Activated CD8-positive, alpha-beta memory T cell treated with anti-CD3 and anti-CD28 coated beads, Interleukin-2, amount 50 U/mL, for 4 hours (primary cell): ENCODE data around the gene SFMBT1.

Source experiments
- DNase-seq: peaks from one replicate; pipeline ENCODE4 v3.0.0-alpha.2; 2020

The SFMBT1 gene

DNA sequence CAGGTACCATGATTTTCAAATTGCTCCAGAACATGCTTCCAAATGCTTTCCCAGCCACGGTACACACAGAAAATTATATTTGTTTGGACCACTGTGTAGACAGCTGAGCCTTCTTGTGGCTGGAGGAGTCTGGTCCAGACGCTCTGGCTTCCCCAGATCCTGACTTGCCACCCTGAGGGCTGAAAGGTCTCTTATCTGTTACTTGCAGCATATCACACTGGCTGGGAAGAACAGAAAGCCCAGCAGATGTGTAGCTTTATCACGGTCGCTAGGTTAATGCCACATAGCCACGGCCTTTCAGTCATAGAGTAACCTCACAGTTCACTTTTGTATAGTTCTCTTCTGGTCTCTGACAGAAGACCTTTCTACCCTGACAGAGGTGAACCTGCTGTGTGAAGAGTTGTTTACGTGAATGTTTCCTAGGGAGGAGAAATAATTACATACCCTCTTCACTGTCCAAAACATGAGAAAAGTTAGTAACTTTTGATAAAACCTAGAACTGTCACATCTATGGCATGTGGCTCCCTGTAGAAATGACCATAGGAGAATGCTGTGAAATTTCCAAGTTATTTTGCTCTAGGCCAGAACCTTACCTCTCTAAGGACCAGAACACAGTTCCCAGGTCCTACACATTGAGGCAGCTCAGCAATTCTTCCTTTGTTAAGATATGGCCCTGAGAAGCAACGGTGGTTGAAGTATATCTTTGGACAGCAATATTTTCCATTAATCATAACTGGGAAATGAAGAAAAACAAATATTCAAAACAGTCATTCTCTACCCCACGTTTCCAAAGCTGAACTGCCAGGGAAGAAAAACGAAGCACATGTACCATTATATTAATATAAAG, 132.8 kb downstream of the SFMBT1 start:
- no peak for DNase-seq

- DNase-seq, result no peak
Observed at GRCh38 chr3:52910823-52911222, 135.1 kb downstream of the SFMBT1 start.

DNA sequence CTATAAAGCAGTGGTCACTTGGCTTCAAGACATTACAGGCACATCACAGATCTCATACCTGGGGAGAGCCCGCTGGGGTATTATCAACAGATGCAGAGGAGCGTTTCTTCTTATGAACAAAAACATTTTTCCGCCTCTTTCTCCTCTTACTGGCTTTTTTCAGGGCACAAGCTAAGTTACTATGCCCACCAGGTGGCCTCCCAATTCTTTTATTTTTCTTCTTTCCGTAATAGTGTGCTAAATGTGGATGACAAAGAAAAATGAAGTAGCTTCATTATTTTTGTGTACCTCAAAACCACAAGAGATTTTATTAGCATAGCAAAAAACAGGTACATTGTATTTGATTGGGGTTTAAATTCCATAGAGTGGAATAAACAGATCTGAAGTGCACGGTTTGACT, 138.4 kb downstream of the SFMBT1 start:
- DNase-seq, result no peak

DNA sequence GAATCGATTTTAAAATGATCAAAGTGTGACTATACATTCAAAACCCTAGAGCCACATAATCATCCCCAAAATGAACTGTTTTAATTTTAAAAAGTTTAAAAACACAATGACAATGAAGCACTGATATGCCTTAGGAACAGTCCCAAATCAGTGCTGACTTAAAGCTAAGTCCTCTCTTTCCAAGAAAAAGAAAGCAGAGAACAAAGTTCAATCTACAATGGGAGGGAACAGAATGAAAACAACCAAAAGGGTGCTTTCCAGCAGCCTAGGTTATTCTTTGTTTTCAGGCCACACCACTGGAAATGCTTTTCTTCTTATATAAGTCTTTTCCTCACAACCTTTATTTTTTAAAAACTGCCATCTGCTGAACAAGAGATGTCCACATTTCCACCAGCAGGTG, 141.3 kb downstream of the SFMBT1 start:
- DNase-seq, result no peak

DNA sequence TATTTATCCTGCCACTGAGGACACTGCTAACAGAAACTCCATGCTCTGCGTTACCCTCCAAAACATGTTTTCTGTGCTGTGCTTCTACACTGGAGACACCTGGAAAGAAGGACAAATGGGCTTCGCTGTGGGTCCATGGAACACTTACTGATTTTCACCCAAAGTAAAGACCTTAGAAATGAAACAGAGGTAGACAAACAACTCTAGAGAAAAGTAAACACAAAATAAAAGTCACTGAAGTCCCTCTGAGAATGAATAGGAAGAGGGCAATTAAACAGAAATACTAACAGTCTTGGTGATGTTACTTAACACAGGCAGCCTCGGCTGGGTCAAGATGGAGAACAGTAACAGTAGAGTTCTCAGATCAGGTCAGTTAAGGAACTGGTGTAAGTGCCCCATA, 141.9 kb downstream of the SFMBT1 start:
- DNase-seq, result no peak

DNA sequence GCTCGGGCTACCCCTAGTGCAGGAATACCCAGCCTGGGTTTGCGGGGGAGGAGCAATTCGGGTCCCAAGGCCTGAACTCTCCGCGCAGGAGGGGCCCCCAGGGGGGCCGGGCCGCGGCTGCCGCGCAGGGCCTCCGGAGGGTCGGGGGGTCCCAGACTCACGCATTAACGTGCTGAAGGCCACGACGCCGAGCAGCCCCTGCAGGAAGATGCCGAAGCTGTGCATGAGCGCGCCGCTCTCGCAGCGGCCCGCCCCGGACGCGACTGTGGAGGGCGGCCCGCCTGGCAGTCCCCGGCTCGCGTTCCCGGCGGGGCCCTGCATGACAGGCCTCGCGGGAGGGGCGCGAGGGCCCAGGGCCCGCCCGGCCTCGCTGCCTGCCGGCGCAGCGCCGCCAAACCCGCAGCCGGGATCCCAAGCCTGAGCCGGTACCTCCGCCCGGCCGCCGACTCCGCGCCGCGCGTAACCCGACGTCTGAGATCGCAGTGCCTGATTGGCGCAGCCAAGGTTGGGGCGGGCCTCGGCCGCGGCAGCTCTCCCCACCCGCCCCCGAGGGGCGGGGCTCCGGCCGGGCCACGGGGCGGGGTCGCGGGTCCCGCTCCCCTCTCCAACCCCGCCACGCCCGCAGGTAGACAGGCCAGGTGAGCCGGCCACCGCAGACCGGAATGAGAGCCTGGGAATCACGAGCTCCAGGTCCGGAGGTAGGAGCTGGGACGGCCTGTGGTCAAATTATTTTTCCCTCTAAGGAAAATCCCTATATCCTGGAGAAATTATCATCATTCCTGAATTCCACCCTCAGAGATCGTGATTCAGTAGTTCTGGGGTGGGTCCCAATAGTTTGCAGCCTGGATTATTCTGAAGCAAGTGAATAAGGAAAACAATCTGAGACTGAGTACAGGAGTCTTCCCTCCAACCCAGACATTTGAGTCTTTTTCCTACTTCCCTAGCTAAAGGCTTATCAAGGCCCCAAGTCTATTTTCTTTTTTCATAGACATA, 148.4 kb downstream of the SFMBT1 start, which contains the start of gene STIMATE:
Gene STIMATE, minus strand, starts transcription at position 419 of the 993 bp plus-strand sequence. Its CDS starts 98 bp downstream, at position 321.
- DNase-seq, result peak; percentile 87

DNA sequence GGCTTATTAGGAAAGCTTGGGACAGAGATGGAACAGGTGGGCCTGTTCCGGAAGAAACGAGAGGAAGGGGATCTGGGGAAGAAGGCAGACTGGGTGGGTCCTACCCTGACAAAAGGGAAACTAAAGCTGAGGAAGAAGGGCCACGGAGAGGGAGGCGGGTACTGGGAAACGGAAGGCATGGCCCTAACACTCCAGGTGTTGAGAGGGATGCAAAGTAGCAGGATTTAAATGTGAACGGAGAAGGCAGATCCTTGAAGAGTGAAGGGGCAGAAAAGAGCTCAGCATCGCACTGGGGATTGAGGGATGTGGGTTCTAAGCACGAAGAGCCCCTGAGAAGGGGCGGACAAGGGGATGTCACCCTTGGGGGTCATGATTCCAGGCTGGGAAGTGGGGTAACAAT, 149.3 kb downstream of the SFMBT1 start:
- no peak for DNase-seq

GRCh38 chr3:52896151-52896550, 149.7 kb downstream of the SFMBT1 start:
- no peak for DNase-seq

- no peak for DNase-seq
Observed at GRCh38 chr3:52895418-52895817, 150.5 kb downstream of the SFMBT1 start.

DNA sequence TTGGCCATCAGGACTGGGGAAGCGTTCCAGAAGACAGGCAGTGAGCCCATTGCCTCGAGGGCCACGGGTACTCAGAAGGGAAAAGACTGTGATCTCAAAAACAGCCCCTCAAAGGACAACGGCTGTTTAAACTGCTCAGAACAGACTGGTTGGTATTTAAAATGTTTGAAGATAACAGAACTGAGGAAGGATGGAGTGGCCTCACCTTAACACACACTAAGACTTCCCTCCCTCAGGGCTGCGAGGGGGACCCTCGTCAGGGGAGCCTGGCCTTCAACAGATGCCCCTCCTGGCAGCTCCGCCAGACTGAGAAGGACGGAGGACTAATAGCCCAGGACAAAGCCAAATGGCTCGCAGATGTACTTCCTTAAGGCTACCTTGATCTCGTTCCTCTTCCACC, 151.1 kb downstream of the SFMBT1 start:
- DNase-seq, result no peak

- no peak for DNase-seq
Observed at GRCh38 chr3:52893723-52894122, 152.2 kb downstream of the SFMBT1 start.

- DNase-seq, result no peak
Observed at GRCh38 chr3:52892625-52893311, 153.1 kb downstream of the SFMBT1 start.

GRCh38 chr3:52892290-52892624, 153.6 kb downstream of the SFMBT1 start:
- DNase-seq, result no peak

DNA sequence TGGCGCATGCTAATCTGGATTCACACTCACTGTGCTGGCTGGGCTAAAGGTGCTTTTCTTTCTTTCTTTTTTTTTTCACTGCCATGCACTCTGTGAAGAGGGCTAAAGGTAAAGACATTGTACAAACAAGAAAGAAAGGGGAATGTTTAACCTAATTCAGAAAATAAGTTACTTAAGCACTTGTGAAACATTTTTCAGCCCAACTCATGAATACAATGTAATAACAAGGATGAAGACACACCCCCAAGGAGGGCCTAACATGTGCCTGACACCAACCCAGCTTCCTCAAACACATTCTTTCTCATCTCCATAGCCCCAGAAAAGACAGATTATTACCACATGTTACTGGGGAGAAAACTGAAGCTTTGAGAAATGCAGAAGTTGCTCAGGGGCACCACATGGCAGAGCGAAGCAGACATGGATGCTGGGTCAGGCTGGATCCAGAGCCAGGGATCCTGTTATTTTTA, 154.2 kb downstream of the SFMBT1 start:
- no peak for DNase-seq

- DNase-seq, result no peak
Observed at GRCh38 chr3:52891164-52891563, 154.7 kb downstream of the SFMBT1 start.

DNA sequence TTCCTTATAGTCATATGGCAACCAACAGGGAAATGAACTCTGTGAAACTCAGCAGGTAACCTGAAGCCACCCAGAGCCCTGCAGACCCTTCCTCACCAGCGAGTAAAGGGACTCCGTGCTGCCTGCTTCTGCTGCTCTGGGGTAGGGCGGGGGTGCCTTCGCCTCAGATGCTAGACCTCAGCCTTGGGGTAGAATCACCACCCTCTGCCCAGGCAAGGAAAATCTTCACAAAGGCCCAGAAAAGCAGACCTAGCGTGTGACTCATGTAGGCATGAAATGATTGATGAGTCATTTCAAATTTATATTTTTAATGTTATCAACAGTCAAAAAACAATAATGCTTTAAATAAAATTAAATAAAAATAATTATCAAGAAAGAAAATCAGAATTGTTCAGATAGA, 155.1 kb downstream of the SFMBT1 start:
- peak; percentile 37 for DNase-seq

DNA sequence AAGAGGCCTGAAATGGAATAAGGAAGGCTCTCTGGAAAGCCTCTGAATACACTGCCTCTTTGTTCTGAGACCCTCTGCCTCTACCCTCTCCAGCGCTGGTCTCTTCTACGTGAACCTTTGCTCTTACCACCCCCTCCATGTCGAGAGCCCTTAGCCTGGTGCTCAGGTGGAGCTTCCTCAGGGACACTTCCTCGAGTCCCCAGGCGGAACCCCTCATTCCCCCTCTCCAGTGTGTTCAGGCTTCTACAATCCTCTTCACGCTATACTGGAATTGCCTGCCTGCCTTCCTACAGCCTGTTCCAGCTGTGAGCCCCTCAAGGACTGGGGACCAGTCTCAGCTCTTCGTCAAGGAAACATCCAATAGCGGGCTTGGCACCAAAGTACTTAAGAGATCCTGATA, 156.0 kb downstream of the SFMBT1 start:
- no peak for DNase-seq

DNA sequence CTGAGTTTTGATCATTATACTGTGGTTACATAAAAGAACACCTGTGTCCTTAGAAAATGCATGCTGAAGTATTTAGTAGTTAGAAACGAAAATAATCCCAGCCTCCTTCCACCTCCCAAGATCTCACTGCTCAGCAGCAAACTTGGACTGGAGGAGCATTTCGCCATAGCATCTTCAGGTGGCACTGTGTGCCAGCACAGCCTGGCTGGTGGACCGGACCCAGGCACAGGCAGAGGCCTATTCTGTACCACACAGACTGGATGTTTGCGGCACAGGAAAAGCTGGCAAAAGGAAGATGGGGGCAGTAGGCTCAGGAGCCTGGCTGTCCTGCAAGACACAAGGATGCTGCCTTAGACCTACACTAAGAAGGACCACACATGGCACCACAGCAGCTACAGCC, 158.7 kb downstream of the SFMBT1 start:
- DNase-seq, result no peak

DNA sequence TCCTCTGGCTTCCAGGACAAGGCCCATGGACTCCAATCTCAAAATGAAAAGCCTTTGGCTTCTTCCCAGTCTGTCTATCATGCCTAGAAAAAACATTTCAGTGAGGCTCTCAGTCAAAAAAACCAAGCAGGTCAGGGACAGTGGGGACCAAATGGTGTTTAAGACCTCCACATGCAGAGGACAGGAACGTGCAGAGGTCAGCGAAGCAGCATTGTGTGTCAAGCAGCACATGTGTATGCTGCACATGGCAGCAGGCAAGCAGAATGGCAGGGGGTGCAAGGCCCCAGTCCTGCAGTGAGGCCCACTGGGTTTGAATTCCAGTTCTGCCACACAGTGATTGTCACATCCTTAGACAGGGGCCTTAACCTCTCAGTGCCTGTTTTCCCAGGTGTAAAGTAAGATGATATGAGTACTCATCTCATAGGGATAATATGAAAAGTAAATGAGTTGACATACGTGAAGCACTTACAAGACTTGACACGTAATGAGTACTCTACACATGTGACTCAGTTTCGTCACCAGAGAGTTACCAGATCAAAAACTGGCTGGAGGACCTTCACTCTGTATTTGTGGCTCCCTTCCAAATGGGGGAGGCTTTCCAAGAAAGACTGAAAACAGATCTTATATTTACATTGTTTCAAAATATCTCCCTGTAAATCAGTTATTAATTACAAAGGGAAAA, 159.7 kb downstream of the SFMBT1 start:
- DNase-seq, result no peak

- no peak for DNase-seq
Observed at GRCh38 chr3:52882377-52882776, 163.5 kb downstream of the SFMBT1 start.

DNA sequence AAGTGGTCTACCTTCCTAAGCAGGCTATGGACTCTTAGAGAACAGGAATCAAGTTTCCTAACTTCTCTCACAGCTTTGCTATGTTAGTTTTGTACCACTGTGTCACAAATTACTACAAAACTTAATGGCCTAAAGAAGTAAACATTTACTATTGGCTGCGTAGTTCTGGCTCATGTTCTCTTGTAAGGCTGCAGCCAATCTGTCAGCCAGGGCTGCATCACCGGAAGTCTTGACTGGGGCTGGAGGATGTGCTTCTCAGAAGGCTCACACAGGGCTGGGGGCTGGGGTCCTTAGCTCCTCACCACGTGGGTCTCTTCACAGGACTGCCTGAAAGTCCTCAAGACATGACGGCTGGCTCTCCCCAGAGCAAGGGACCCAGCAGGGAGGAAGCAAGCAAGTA, 164.0 kb downstream of the SFMBT1 start:
- DNase-seq, result no peak

GRCh38 chr3:52880474-52880873, 165.4 kb downstream of the SFMBT1 start:
- no peak for DNase-seq

DNA sequence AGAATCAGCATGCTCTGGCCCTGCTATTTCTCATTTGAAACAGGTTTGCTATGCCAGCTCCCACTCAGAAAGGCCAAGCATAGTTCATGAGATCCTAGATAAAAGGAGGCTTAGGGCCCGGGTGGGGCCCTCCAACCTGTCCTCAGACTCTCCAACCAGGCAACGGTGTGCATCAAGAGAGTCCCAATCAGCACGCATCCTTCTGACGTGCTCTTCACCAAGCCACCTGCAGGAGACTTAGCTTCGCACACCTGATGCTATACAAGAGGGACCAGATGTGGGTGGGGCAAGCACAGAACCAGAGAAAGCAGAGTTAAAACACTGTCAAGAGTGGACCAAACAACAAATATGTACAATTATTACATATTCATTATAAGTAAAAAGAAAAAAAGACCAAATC, 165.8 kb downstream of the SFMBT1 start:
- DNase-seq, result no peak
